H9 (cell line): ENCODE measurements around the gene PXT1. TPM values are rescaled to one million over a fixed set of nuclear protein-coding genes. Genes with fewer than 3 reads are reported as not detected.

ENCODE experiments used
- DNase-seq: peaks from one replicate; pipeline ENCODE4 v3.0.0-alpha.2; 2017
- H2AFZ ChIP-seq: one replicate; pipeline ENCODE4 v1.6.1; 2013; ENCODE audit warnings: mild to moderate bottlenecking, low read length, control low read depth, moderate library complexity
- H2AK5ac ChIP-seq: 2 replicates; pipeline ENCODE4 v1.6.1; 2013; ENCODE audit warnings: low read length, control low read depth, mixed read lengths; ENCODE audit not compliant: insufficient read length
- H2BK120ac ChIP-seq: one replicate; pipeline ENCODE4 v1.6.1; 2013; ENCODE audit warnings: low read depth, mild to moderate bottlenecking, low read length, control low read depth, inconsistent platforms; ENCODE audit not compliant: poor library complexity, severe bottlenecking
- H2BK12ac ChIP-seq: 2 replicates; pipeline ENCODE4 v1.6.1; 2013; ENCODE audit warnings: low read length, control low read depth, mixed read lengths, low read depth; ENCODE audit not compliant: insufficient read length
- H2BK15ac ChIP-seq: 2 replicates; pipeline ENCODE4 v1.6.1; 2013; ENCODE audit warnings: low read depth, low read length, control low read depth
- H2BK20ac ChIP-seq: one replicate; pipeline ENCODE4 v1.6.1; 2013; ENCODE audit warnings: low read depth, mild to moderate bottlenecking, low read length, control low read depth, inconsistent platforms; ENCODE audit not compliant: poor library complexity, severe bottlenecking
- H2BK5ac ChIP-seq: 2 replicates; pipeline ENCODE4 v1.6.1; 2013; ENCODE audit warnings: low read length, control low read depth, mixed read lengths; ENCODE audit not compliant: insufficient read length
- H3K14ac ChIP-seq: 2 replicates; pipeline ENCODE4 v1.6.1; 2013; ENCODE audit warnings: low read length, control low read depth; ENCODE audit not compliant: insufficient read depth
- H3K18ac ChIP-seq: 2 replicates; pipeline ENCODE4 v1.6.1; 2013; ENCODE audit warnings: low read depth, mild to moderate bottlenecking, mixed read lengths, low read length, control low read depth; ENCODE audit not compliant: insufficient read length
- H3K23ac ChIP-seq: 2 replicates; pipeline ENCODE4 v1.6.1; 2013; ENCODE audit warnings: low read length, control low read depth, mixed read lengths, low read depth; ENCODE audit not compliant: insufficient read length
- H3K23me2 ChIP-seq: 2 replicates; pipeline ENCODE4 v1.6.1; 2013; ENCODE audit warnings: low read depth, mild to moderate bottlenecking, mixed read lengths, low read length, control low read depth; ENCODE audit not compliant: insufficient read length, poor library complexity, severe bottlenecking
- H3K27ac ChIP-seq: 2 replicates; pipeline ENCODE4 v1.5.1; 2013; ENCODE audit warnings: low read length, control low read depth, mixed read lengths, low read depth; ENCODE audit not compliant: insufficient read length
- H3K27me3 ChIP-seq: 2 replicates; pipeline ENCODE4 v1.6.1; 2013; ENCODE audit warnings: low read length, control low read depth, inconsistent platforms; ENCODE audit not compliant: insufficient read depth
- H3K4ac ChIP-seq: 2 replicates; pipeline ENCODE4 v1.6.1; 2013; ENCODE audit warnings: low read depth, mild to moderate bottlenecking, control low read depth, inconsistent platforms, low read length, moderate library complexity
- H3K4me1 ChIP-seq: 2 replicates; pipeline ENCODE4 v1.6.1; 2013; ENCODE audit warnings: low read length, control low read depth, inconsistent platforms; ENCODE audit not compliant: insufficient read depth
- H3K4me2 ChIP-seq: 2 replicates; pipeline ENCODE4 v1.6.1; 2013; ENCODE audit warnings: low read length, control low read depth, mixed read lengths; ENCODE audit not compliant: insufficient read length, insufficient read depth
- H3K56ac ChIP-seq: 2 replicates; pipeline ENCODE4 v1.6.1; 2013; ENCODE audit warnings: low read depth, mild to moderate bottlenecking, mixed read lengths, low read length, control low read depth; ENCODE audit not compliant: insufficient read length
- H3K79me1 ChIP-seq: 2 replicates; pipeline ENCODE4 v1.6.1; 2013; ENCODE audit warnings: low read depth, mild to moderate bottlenecking, moderate library complexity, low read length, control low read depth, inconsistent platforms; ENCODE audit not compliant: insufficient read depth, poor library complexity, severe bottlenecking
- H3K79me2 ChIP-seq: 2 replicates; pipeline ENCODE4 v1.6.1; 2013; ENCODE audit warnings: low read length, control low read depth, inconsistent platforms; ENCODE audit not compliant: insufficient read depth
- H3K9ac ChIP-seq: 2 replicates; pipeline ENCODE4 v1.6.1; 2013; ENCODE audit warnings: low read length, control low read depth, mixed read lengths; ENCODE audit not compliant: insufficient read length; ENCODE audit errors: extremely low read depth
- H3K9me3 ChIP-seq: one replicate; pipeline ENCODE4 v1.6.1; 2013; ENCODE audit warnings: low read depth, low read length, inconsistent platforms; ENCODE audit not compliant: control insufficient read depth
- H3T11ph ChIP-seq: one replicate; pipeline ENCODE4 v1.6.1; 2013; ENCODE audit warnings: mild to moderate bottlenecking, low read length, control low read depth, inconsistent platforms
- H4K20me1 ChIP-seq: one replicate; pipeline ENCODE4 v1.6.1; 2013; ENCODE audit not compliant: control insufficient read depth, insufficient read length, insufficient read depth
- H4K5ac ChIP-seq: 2 replicates; pipeline ENCODE4 v1.6.1; 2013; ENCODE audit warnings: low read depth, mild to moderate bottlenecking, mixed read lengths, low read length, control low read depth; ENCODE audit not compliant: insufficient read length
- H4K8ac ChIP-seq: replicated peaks from 2 replicates; pipeline ENCODE4 v1.6.1; 2013; ENCODE audit warnings: low read length, control low read depth, mixed read lengths, low read depth; ENCODE audit not compliant: insufficient read length
- H4K91ac ChIP-seq: 2 replicates; pipeline ENCODE4 v1.6.1; 2013; ENCODE audit warnings: low read depth, mild to moderate bottlenecking, moderate library complexity, mixed read lengths, low read length, control low read depth; ENCODE audit not compliant: insufficient read length
- H3K27ac Mint-ChIP-seq, 3 experiments: 2 replicates in 2 of 3; 3 replicates in 1 of 3; pipeline ENCODE4 v1.8.0; 2020 to 2021; ENCODE audit warnings: mixed read lengths in 3 of 3, mild to moderate bottlenecking in 1 of 3, moderate library complexity in 1 of 3
- H3K27me3 Mint-ChIP-seq: 2 replicates; pipeline ENCODE4 v1.8.0; 2021; ENCODE audit warnings: low read depth, mild to moderate bottlenecking, moderate library complexity, mixed read lengths
- H3K36me3 Mint-ChIP-seq, 3 experiments: 2 replicates in 2 of 3; 3 replicates in 1 of 3; pipeline ENCODE4 v1.8.0; 2020 to 2021; ENCODE audit warnings: low read depth in 3 of 3, mixed read lengths in 3 of 3; ENCODE audit not compliant: insufficient read depth in 1 of 3
- H3K4me1 Mint-ChIP-seq, 2 experiments: 2 replicates each; pipeline ENCODE4 v1.8.0; 2020; ENCODE audit warnings: mixed read lengths in 2 of 2
- H3K4me3 Mint-ChIP-seq, 2 experiments: 2 replicates in 1 of 2; 3 replicates in 1 of 2; pipeline ENCODE4 v1.8.0; 2020 to 2021; ENCODE audit warnings: mild to moderate bottlenecking in 2 of 2, mixed read lengths in 2 of 2, moderate library complexity in 1 of 2
- H3K9me3 Mint-ChIP-seq, 2 experiments: 2 replicates in 1 of 2; 3 replicates in 1 of 2; pipeline ENCODE4 v1.8.0; 2020; ENCODE audit warnings: mild to moderate bottlenecking in 2 of 2, mixed read lengths in 2 of 2, moderate library complexity in 1 of 2
- WGBS: extraction: QIAGEN DNeasy Blood & Tissue Kit; methylation state at CpG from one replicate; pipeline ENCODE4 v1.1.7; 2013; ENCODE audit warnings: missing lambda C conversion rate, low lambda C conversion rate, mixed read lengths; ENCODE audit not compliant: insufficient read length; ENCODE audit errors: extremely low coverage; 5-methylcytosine and 5-hydroxymethylcytosine counted together
- total RNA-seq: library from RNA; stranded (reverse); gene quantifications from 2 replicates; pipeline ENCODE4 v1.2.1, GENCODE V29; 2021
- TF ChIP-seq, protein P1 (sequence below): fragments of 200-600 bp; sonication (generic); conservative IDR thresholded peaks from 3 replicates; pipeline ENCODE4 v1.8.0; 2021; ENCODE audit warnings: antibody characterized with exemption, mild to moderate bottlenecking

PXT1 gene
- total RNA-seq, 1 experiment from 2014 or later = not detected

DNA sequence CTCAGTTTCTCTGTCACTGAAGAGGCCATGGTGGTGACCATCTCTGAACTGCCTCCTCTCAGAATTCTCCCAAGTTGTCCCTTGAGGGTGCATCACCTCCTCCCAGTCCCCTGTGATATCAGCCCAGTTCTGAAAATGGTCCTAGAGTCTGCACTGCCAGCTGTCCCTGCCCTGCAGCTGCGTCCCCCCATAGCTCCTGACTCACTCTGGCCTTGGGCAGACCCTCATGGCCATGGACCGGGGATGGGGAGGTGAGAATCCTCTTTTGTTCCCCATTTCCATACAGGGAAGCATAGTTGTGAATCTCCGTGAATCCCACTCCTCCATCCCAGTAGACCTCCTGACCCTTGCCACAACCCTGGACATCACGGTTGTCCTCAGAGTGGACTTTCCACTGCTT lies 59.7 kb downstream of the PXT1 start:
- Mint-ChIP-seq H3K4me1 (peaks cover 38 to 39% of the 10 kb centered on the region in 2 experiments), H3K9me3 (peaks cover 0 to 3% of the 10 kb centered on the region in 2 experiments; a peak in 2 of 5 replicates), H3K4me3 (no peak overlapping the region), H3K27me3 (peaks cover 30% of the 10 kb centered on the region), H3K36me3 (no peaks in the 10 kb centered on the region), H3K27ac (no peak overlapping the region)
- Histone ChIP-seq H3K18ac (no peak overlapping the region), H2AK5ac (no peak overlapping the region), H2BK12ac (no peak overlapping the region), H3K23me2 (peaks cover 13% of the 10 kb centered on the region), H3K9ac (no peak overlapping the region), H3K79me1 (no peaks in the 10 kb centered on the region), H3K23ac (no peak overlapping the region), H4K91ac (no peak overlapping the region), H3K56ac (no peak overlapping the region), H4K8ac (no peak overlapping the region), H2AFZ (no peak overlapping the region), H4K20me1 (no peaks in the 10 kb centered on the region), H3K14ac (no peak overlapping the region), H3K4me2 (no peak overlapping the region), H2BK120ac (no peak overlapping the region), H3K27ac (no peak overlapping the region), H3T11ph (no peak overlapping the region), H4K5ac (no peak overlapping the region), H3K27me3 (peaks cover 22% of the 10 kb centered on the region; the same call in 1 of the 2 replicates), H2BK20ac (no peak overlapping the region), H2BK15ac (no peak overlapping the region), H3K9me3 (no peaks in the 10 kb centered on the region), H3K4ac (no peak overlapping the region), H3K4me1 (no peaks in the 10 kb centered on the region), H2BK5ac (no peak overlapping the region), H3K79me2 (no peaks in the 10 kb centered on the region)
- TF ChIP-seq, protein P1, sequence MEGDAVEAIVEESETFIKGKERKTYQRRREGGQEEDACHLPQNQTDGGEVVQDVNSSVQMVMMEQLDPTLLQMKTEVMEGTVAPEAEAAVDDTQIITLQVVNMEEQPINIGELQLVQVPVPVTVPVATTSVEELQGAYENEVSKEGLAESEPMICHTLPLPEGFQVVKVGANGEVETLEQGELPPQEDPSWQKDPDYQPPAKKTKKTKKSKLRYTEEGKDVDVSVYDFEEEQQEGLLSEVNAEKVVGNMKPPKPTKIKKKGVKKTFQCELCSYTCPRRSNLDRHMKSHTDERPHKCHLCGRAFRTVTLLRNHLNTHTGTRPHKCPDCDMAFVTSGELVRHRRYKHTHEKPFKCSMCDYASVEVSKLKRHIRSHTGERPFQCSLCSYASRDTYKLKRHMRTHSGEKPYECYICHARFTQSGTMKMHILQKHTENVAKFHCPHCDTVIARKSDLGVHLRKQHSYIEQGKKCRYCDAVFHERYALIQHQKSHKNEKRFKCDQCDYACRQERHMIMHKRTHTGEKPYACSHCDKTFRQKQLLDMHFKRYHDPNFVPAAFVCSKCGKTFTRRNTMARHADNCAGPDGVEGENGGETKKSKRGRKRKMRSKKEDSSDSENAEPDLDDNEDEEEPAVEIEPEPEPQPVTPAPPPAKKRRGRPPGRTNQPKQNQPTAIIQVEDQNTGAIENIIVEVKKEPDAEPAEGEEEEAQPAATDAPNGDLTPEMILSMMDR = no peak
- WGBS = no CpG with 5 or more reads among the region's 4 CpGs
- no peak for DNase-seq
